Activated naive CD4-positive, alpha-beta T cell treated with anti-CD3 and anti-CD28 coated beads, Interleukin-2, amount 10 ng/mL, durations not matched to agents 5 hours and 36 hours (primary cell): ENCODE measurements around the gene ZNF777. TPM values are rescaled to one million over a fixed set of nuclear protein-coding genes. Genes with fewer than 3 reads are reported as not detected.

Experiments used
- total RNA-seq, 2 experiments: library from RNA; stranded (reverse); gene quantifications; one replicate each; pipeline ENCODE4 v1.2.3, GENCODE V29; 2021

ZNF777 gene
- total RNA-seq, result 10 to 100 TPM; 13.9 to 14.2 TPM

DNA sequence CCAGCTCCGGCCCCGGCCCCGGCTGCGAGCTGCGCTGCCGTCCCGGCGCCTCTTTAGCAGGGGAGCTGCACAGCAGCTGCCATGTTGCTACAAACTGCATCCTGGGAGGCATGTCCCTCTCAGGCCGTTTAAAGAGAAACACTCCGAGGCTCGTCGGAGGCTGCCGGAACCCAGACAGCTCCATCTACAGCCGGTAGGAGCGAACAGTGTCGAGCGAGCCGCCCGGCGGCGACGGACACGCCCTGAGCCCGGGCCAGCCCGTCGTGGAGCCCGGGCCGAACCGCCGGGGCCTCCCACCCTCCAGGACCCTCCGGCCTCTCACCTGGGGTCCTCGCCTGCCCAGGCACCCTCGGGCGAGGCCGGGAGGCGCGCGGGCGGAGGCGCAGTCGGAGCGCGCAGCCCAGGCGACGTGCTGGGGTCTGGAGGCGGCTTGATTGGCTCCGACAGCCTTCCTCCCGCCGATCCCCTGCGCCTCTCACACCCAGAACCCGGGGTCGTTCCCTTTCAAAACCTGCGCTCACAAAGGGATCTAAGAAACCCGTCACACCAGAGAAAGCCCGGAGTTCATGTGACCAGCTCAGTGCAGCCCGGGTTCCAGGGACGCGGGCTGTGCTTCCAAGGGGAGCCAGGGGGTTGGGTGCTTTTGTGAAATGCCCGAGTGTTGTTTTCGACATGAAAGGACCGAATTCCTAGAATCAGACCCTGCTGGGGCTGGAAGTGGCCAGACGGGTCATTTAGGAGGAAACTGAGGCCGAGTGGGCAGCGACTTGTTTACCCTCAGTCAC, at the start of gene ZNF777:
Gene ZNF777 (minus strand): TSS at position 570 of the 785 bp plus-strand sequence. CDS start 5,040 bp downstream, outside the sequence.

DNA sequence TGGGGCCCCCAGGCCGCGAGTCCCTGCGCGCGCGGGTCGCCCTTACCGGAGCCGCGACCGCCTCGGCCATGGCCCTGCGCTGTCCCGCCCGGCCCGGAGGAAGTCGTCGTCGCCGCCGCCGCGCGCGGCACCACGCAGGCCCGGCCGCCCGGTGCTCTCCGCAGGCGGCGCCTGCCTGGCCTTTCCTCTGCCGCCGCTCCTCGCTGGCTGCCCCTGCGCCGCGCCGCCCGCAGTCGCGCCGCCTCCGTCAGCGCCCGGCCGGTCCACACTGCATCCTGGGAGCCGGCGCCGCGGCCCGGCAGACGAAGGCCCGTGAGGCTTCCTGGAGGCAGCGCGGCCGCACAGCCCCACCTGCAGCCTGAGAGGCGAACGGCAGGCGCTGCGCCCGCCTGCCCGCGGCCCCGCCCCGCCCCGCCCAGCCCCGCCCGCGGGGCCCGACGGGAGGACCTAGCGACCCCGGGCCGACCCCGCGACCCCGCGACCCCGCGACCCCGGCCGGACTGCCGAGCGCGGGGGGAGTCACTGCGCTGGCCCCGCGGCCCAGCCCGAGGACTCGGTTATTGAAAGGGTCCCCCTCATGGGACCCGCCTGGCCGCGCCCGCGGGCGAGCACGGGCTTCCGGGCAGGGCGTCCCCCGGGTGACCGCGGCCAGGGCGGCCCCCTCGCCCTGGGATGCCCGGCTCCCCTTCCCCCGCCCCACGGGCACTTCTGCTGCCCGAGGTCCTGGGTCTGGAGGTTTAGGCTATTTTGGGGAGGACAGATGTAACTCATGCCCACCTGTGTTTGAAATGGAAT, 36.8 kb upstream of the ZNF777 start, which contains the start of gene ZNF746:
Gene ZNF746 (minus strand): TSS at position 343 of the 795 bp plus-strand sequence. CDS start 273 bp downstream, at position 70.

Other genes starting within 250 kb of the ZNF777 start
- gene ZNF212, start 221.4 kb downstream of the ZNF777 start, total RNA-seq, result 10 to 100 TPM; 13.0 to 14.0 TPM
- 10 to 100 TPM; 26.2 to 27.2 TPM for gene ZNF783, start 198.9 kb downstream of the ZNF777 start, total RNA-seq
- 10 to 100 TPM; 21.7 to 23.3 TPM for gene ZNF746, start 36.7 kb upstream of the ZNF777 start, total RNA-seq